Natural killer cell (primary cell): ENCODE results near the gene CTIF. TPM values are rescaled to one million over a fixed set of nuclear protein-coding genes. Genes with fewer than 3 reads are reported as not detected.
A peak's percentile ranks its signal among the peaks of the same experiment; 100 is the strongest.

Experiments used
- ATAC-seq, 3 donors: fragments of 150-1000 bp in 2 of 3; fragments of 200-7000 bp in 1 of 3; cut with Tn5 transposase; 1 replicate in 1 of 3; 2 replicates in 2 of 3; pipeline ENCODE4 v1.10.0; 2021; ENCODE audit warnings: mild to moderate bottlenecking in 2 of 3, moderate library complexity in 2 of 3
- DNase-seq, 2 donors: peaks; one replicate each; pipeline versions ENCODE4 v3.0.0 to v3.0.0-alpha.2; 2013 to 2021; ENCODE audit warnings: mixed read lengths in 1 of 2
- H3K27ac ChIP-seq: one replicate; pipeline ENCODE4 v1.5.1; 2013; ENCODE audit warnings: mild to moderate bottlenecking, low read length
- H3K27me3 ChIP-seq: one replicate; pipeline ENCODE4 v1.6.1; 2013; ENCODE audit warnings: low read length; ENCODE audit not compliant: control insufficient read depth, insufficient read depth
- H3K36me3 ChIP-seq: one replicate; pipeline ENCODE4 v1.6.1; 2013; ENCODE audit warnings: low read length; ENCODE audit not compliant: control insufficient read depth, insufficient read depth
- H3K4me1 ChIP-seq: one replicate; pipeline ENCODE4 v1.6.1; 2013; ENCODE audit warnings: low read length; ENCODE audit not compliant: control insufficient read depth, insufficient read depth
- H3K4me3 ChIP-seq: one replicate; pipeline ENCODE4 v1.5.1; 2013; ENCODE audit warnings: low read length
- H3K9me3 ChIP-seq: one replicate; pipeline ENCODE4 v1.6.1; 2013; ENCODE audit warnings: low read length; ENCODE audit not compliant: control insufficient read depth, insufficient read depth
- H3K27ac Mint-ChIP-seq, 2 donors: one replicate each; pipeline ENCODE4 v1.8.0; 2022; ENCODE audit warnings: mild to moderate bottlenecking in 2 of 2, mixed read lengths in 2 of 2, moderate library complexity in 1 of 2
- H3K27me3 Mint-ChIP-seq, 2 donors: one replicate each; pipeline ENCODE4 v1.8.0; 2022; ENCODE audit warnings: low read depth in 2 of 2, mixed read lengths in 2 of 2
- H3K36me3 Mint-ChIP-seq: one replicate; pipeline ENCODE4 v1.8.0; 2022; ENCODE audit warnings: mixed read lengths
- H3K4me1 Mint-ChIP-seq, 2 donors: one replicate each; pipeline ENCODE4 v1.8.0; 2022; ENCODE audit warnings: mixed read lengths in 2 of 2
- H3K4me3 Mint-ChIP-seq: one replicate; pipeline ENCODE4 v1.8.0; 2022; ENCODE audit warnings: mild to moderate bottlenecking, moderate library complexity, mixed read lengths
- H3K9me3 Mint-ChIP-seq, 2 donors: one replicate each; pipeline ENCODE4 v1.8.0; 2022; ENCODE audit warnings: mixed read lengths in 2 of 2
- WGBS: methylation state at CpG from one replicate; pipeline ENCODE4 v1.1.7; 2013; ENCODE audit warnings: missing lambda C conversion rate; ENCODE audit not compliant: insufficient coverage; 5-methylcytosine and 5-hydroxymethylcytosine counted together
- intact Hi-C: fragments of 100-400 bp; cut with micrococcal nuclease; formaldehyde crosslinking; loops from one replicate; pipeline ENCODE4 v1.14.2; 2022
- total RNA-seq, 4 donors: library from RNA; stranded (reverse); fragments of 120-200 nt in 1 of 4; gene quantifications; one replicate each; pipeline versions ENCODE4 v1.2.3 to v1.2.4, GENCODE V29; 2013 to 2022
- TF ChIP-seq, protein P1 (sequence below): fragments of 200-600 bp; IDR thresholded peaks from one replicate; pipeline ENCODE4 v1.8.0; 2022; ENCODE audit warnings: antibody characterized with exemption

The CTIF gene
- total RNA-seq, 3 donors from 2014 or later (not counting 1 experiment from before 2014, with no cell fraction given), result 6.9 to 10.2 (median 8.2) TPM

DNA sequence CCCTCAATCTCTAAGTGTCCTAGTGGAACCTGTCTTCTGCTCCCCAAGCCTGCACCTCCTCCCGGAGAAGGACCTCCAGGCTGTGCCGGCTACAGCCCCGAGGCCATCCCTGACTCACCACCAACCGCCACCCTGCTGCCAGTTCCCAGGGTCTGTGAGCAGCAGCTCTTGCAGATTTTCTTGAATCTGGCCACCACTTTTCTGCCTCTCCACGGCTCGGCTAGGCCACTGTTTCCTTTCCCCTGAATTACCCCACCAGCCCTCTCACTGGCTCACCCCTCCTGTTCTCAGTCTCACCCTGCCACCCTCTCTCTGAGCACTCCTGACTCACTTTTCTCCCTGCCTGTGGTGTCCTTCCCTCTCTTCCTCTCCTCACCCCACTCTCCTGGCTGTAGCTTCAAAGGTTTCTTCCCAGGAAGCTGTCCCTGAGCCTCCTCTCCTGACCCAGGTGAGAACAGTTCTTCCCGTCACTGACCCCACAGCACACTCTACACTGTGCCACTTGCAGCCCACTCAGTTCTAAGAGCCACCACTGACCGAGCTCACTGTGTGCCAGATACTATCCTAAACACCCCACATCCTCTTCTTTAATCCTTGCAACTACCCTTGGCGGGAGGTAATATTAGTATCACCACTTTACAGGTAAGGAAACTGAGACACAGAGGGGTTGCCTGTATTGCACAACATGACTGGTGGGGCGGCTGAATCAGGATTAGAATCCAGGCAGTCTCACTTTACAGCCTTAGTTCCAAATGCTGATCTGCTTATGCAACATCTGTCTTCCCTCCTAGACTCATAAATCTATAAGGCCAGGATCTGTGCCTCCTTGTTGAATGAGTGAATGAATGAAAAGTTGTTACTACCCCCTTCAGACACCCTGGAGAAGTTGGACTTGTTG is 300.3 kb downstream of the CTIF start:
- Mint-ChIP-seq H3K4me1 (peaks cover 79 to 99% of the 10 kb centered on the region in 2 donors), H3K27me3 (no peaks in the 10 kb centered on the region), H3K4me3 (peak overlapping the region; percentile 82), H3K27ac (peak overlapping the region; percentile 94 to 100), H3K36me3 (no peaks in the 10 kb centered on the region), H3K9me3 (no peaks in the 10 kb centered on the region)
- ATAC-seq, result peak in 2 of 3 donors; percentile 36
- intact Hi-C loops, result loop anchor here (1.0 to 10.0 kb wide), 2 partner anchors 24 to 976 kb away; partner anchors contain the start of gene ACAA2
- no peaks in the 10 kb centered on the region for H3K36me3 ChIP-seq
- no peak overlapping the region for H3K4me3 ChIP-seq
- peak; percentile 47 to 49 for DNase-seq
- H3K9me3 ChIP-seq, result no peaks in the 10 kb centered on the region
- peak overlapping the region; percentile 96 for H3K27ac ChIP-seq
- peaks cover 100% of the 10 kb centered on the region for H3K4me1 ChIP-seq
- no peaks in the 10 kb centered on the region for H3K27me3 ChIP-seq
- TF ChIP-seq, protein P1, sequence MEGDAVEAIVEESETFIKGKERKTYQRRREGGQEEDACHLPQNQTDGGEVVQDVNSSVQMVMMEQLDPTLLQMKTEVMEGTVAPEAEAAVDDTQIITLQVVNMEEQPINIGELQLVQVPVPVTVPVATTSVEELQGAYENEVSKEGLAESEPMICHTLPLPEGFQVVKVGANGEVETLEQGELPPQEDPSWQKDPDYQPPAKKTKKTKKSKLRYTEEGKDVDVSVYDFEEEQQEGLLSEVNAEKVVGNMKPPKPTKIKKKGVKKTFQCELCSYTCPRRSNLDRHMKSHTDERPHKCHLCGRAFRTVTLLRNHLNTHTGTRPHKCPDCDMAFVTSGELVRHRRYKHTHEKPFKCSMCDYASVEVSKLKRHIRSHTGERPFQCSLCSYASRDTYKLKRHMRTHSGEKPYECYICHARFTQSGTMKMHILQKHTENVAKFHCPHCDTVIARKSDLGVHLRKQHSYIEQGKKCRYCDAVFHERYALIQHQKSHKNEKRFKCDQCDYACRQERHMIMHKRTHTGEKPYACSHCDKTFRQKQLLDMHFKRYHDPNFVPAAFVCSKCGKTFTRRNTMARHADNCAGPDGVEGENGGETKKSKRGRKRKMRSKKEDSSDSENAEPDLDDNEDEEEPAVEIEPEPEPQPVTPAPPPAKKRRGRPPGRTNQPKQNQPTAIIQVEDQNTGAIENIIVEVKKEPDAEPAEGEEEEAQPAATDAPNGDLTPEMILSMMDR, result no peak
- WGBS, result 54% methylated on average over 9 of the region's 10 CpGs

GRCh38 chr18:48839819-48840490 is 301.1 kb downstream of the CTIF start:
- Histone ChIP-seq H3K9me3 (no peaks in the 10 kb centered on the region), H3K27me3 (no peaks in the 10 kb centered on the region), H3K4me3 (no peak overlapping the region), H3K4me1 (peaks cover 100% of the 10 kb centered on the region), H3K36me3 (no peaks in the 10 kb centered on the region), H3K27ac (peak overlapping the region; percentile 96)
- Mint-ChIP-seq H3K4me1 (peaks cover 79 to 99% of the 10 kb centered on the region in 2 donors), H3K36me3 (no peaks in the 10 kb centered on the region), H3K4me3 (peak overlapping the region; percentile 82), H3K27me3 (no peaks in the 10 kb centered on the region), H3K9me3 (no peaks in the 10 kb centered on the region), H3K27ac (peak overlapping the region; percentile 94 to 100)
- TF ChIP-seq, protein P1, result no peak
- 88% methylated on average over 7 of the region's 7 CpGs for WGBS
- ATAC-seq (no peak), DNase-seq (no peak)
- intact Hi-C loops, result loop anchor here (1.0 to 10.0 kb wide), 2 partner anchors 25 to 975 kb away; partner anchors contain the start of gene ACAA2

DNA sequence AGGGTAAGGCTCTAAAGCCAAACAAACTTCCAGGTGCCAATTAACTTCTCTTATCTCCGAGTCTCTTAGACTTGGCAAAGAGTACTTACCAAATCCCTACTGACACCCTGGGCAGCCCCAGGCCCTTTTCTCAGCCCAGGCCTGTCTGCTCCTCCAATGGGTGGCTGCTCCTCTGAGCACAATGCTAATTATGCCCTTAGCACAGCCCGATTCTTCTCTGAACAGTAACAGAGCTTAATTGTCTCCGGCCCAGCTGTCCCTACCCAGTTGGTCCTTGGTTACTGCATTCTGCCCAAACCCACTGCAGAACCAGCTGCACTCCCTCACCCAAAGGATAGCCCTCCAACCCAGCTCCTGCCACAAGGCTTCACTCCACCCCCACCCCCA is 301.7 kb downstream of the CTIF start:
- no peak for ATAC-seq
- Histone ChIP-seq H3K4me3 (no peak overlapping the region), H3K4me1 (peaks cover 100% of the 10 kb centered on the region), H3K9me3 (no peaks in the 10 kb centered on the region), H3K27me3 (no peaks in the 10 kb centered on the region), H3K27ac (peak overlapping the region; percentile 96), H3K36me3 (no peaks in the 10 kb centered on the region)
- Mint-ChIP-seq H3K27ac (peak overlapping the region; percentile 94 to 100), H3K9me3 (peaks cover 2% of the 10 kb centered on the region in 2 donors), H3K4me3 (peak overlapping the region; percentile 82), H3K36me3 (no peaks in the 10 kb centered on the region), H3K4me1 (peaks cover 79 to 99% of the 10 kb centered on the region in 2 donors), H3K27me3 (no peaks in the 10 kb centered on the region)
- intact Hi-C loops, result no loop called here
- DNase-seq, result no peak
- 94% methylated on average over 3 of the region's 3 CpGs for WGBS
- TF ChIP-seq, protein P1, result no peak
